Activated B cell treated with CpG ODN at 0.5 μM for 24 hours (primary cell): ENCODE data around the gene IQGAP3. TPM values are rescaled to one million over a fixed set of nuclear protein-coding genes. Genes with fewer than 3 reads are reported as not detected.
A peak's percentile ranks its signal among the peaks of the same experiment; 100 is the strongest.

Experiments used
- ATAC-seq: fragments of 200-7000 bp; cut with Tn5 transposase; one replicate; pipeline ENCODE4 v1.10.0; 2021; ENCODE audit warnings: low read depth, mild to moderate bottlenecking, moderate library complexity
- CTCF ChIA-PET: fragments of 350-600 bp; sonication (Branson Sonifier 250); formaldehyde crosslinking; loops from one replicate; lab custom pipeline; 2021; ENCODE audit warnings: antibody characterized with exemption; lab: Charles Lee
- POLR2A ChIA-PET: fragments of 350-600 bp; sonication (Branson Sonifier 250); formaldehyde crosslinking; loops from one replicate; lab custom pipeline; 2021; ENCODE audit warnings: antibody characterized with exemption; lab: Charles Lee
- DNase-seq: peaks from one replicate; pipeline ENCODE4 v3.0.0; 2022
- H3K27ac Mint-ChIP-seq: one replicate; pipeline ENCODE4 v1.8.0; 2020; ENCODE audit warnings: mixed read lengths
- H3K27me3 Mint-ChIP-seq: one replicate; pipeline ENCODE4 v1.8.0; 2021; ENCODE audit warnings: mixed read lengths
- H3K36me3 Mint-ChIP-seq: one replicate; pipeline ENCODE4 v1.8.0; 2021; ENCODE audit warnings: low read depth, mixed read lengths
- H3K4me1 Mint-ChIP-seq: one replicate; pipeline ENCODE4 v1.8.0; 2021; ENCODE audit warnings: mixed read lengths
- H3K4me3 Mint-ChIP-seq: one replicate; pipeline ENCODE4 v1.8.0; 2020; ENCODE audit warnings: mild to moderate bottlenecking, mixed read lengths
- H3K9me3 Mint-ChIP-seq: one replicate; pipeline ENCODE4 v1.8.0; 2020; ENCODE audit warnings: mixed read lengths
- intact Hi-C: fragments of 100-400 bp; cut with micrococcal nuclease; formaldehyde crosslinking; loops from one replicate; pipeline ENCODE4 v1.15.1; 2024
- total RNA-seq: library from RNA; stranded (reverse); gene quantifications from 2 replicates; pipeline ENCODE4 v1.2.3, GENCODE V29; 2022
- TF ChIP-seq, protein P1 (sequence below): fragments of 200-600 bp; IDR thresholded peaks from one replicate; pipeline ENCODE4 v1.8.0; 2022; ENCODE audit warnings: antibody characterized with exemption, mild to moderate bottlenecking

Gene IQGAP3
- total RNA-seq, 1 donor from 2014 or later: 0.29 TPM

DNA sequence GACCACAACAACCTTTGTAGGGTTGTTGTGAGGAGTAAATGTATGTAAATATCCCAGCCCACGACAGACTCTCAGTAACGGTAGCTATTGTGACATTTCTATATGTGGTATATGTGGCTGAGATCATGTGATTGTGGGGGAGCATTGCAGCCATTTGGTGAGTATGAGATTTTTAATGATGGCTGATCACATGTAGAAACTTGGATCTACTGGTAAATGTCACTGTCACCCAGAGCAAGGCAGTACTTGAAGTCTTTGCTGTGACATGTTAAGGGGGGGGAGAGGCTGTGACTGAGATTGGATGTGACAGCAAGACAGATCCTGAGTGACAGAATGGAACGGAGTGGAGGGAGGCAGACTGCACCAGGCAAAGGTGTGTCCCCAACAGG lies 47.9 kb downstream of the IQGAP3 start:
- ATAC-seq (peak; percentile 20), DNase-seq (no peak)
- TF ChIP-seq, protein P1, sequence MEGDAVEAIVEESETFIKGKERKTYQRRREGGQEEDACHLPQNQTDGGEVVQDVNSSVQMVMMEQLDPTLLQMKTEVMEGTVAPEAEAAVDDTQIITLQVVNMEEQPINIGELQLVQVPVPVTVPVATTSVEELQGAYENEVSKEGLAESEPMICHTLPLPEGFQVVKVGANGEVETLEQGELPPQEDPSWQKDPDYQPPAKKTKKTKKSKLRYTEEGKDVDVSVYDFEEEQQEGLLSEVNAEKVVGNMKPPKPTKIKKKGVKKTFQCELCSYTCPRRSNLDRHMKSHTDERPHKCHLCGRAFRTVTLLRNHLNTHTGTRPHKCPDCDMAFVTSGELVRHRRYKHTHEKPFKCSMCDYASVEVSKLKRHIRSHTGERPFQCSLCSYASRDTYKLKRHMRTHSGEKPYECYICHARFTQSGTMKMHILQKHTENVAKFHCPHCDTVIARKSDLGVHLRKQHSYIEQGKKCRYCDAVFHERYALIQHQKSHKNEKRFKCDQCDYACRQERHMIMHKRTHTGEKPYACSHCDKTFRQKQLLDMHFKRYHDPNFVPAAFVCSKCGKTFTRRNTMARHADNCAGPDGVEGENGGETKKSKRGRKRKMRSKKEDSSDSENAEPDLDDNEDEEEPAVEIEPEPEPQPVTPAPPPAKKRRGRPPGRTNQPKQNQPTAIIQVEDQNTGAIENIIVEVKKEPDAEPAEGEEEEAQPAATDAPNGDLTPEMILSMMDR: no peak
- CTCF ChIA-PET: interaction anchor here (0.7 to 2.6 kb wide), 4 partner anchors 14 to 139 kb away, joined by 3 to 23 read pairs (median 3); no protein-coding TSS in a partner anchor
- intact Hi-C loops: loop anchor here (2.0 kb wide), 1 partner anchor 14 kb away; no protein-coding TSS in a partner anchor
- POLR2A ChIA-PET: interaction anchor here (0.5 to 3.4 kb wide), 12 partner anchors 16 to 99 kb away, joined by 3 to 37 read pairs (median 4); partner anchors contain the start of genes MEF2D and TTC24
- Mint-ChIP-seq H3K36me3 (no peaks in the 10 kb centered on the region), H3K27ac (peak overlapping the region; percentile 67), H3K27me3 (no peaks in the 10 kb centered on the region), H3K9me3 (no peaks in the 10 kb centered on the region), H3K4me3 (peak overlapping the region; percentile 44), H3K4me1 (peaks cover 19% of the 10 kb centered on the region)

DNA sequence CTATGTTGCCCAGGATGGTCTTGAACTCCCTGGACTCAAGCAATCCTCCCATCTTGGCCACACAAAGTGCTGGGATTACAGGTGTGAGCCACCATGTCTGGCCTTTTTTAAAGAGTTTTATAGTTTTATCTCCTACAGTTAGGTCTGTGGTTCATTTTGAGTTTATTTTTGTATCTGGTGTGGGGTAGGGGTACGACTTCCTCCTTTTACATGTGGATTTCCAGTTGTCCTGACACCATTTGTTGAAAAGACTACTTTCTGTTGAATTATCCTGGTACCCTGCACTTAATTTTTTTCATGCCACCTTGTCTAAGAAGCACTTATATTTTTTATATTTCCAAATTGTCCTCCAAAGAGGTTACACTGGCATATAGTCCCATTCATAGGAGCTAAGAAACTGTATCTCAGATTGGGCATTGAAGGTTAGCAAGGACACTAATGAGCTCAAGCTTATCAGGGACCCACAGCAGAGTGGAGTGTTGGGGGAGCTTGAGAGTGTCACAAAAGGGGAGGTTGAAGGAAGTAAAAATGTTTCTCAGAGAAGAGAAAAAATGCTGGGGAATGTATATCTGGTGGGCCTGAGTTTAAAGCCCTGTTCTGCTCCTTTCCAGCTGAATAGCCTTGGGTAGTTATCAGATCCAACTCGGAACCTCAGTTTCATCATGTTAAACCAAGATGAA lies 48.4 kb downstream of the IQGAP3 start:
- ATAC-seq: no peak
- POLR2A ChIA-PET: interaction anchor here (0.5 to 3.4 kb wide), 10 partner anchors 17 to 99 kb away, joined by 3 to 37 read pairs (median 5); partner anchors contain the start of genes MEF2D and TTC24
- Mint-ChIP-seq H3K9me3 (no peaks in the 10 kb centered on the region), H3K36me3 (no peaks in the 10 kb centered on the region), H3K4me1 (peaks cover 19% of the 10 kb centered on the region), H3K27me3 (no peaks in the 10 kb centered on the region), H3K4me3 (peak overlapping the region; percentile 44), H3K27ac (peak overlapping the region; percentile 67)
- DNase-seq: no peak
- CTCF ChIA-PET: interaction anchor here (0.7 to 2.6 kb wide), 3 partner anchors 14 to 43 kb away, joined by 3 to 23 read pairs (median 3); no protein-coding TSS in a partner anchor
- TF ChIP-seq, protein P1: no peak
- intact Hi-C loops: loop anchor here (2.0 kb wide), 1 partner anchor 13 kb away; no protein-coding TSS in a partner anchor

DNA sequence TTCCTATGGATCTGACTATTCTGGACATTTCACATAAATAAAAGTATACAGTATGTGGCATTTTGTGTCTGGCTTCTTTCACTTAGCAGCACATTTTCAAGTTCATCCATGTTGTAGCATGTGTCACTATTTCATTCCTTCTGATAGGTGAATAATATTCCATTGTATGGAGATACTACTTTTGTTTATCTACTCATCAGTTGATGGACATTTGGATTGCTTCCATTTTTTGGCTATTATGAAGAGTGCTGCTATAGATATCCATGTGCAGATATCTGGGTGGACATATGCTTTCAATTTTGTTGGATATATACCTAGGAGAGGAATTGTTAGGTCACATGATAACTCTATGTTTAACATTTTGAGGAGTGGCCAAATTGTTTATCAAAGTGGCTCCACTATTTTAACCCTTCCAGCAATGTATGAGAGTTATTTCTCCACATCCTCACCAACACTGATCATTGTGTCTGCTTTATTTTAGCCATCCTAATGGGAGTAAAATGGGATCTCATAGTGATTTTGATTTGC lies 49.9 kb downstream of the IQGAP3 start:
- Mint-ChIP-seq H3K27ac (no peak overlapping the region), H3K4me3 (no peak overlapping the region), H3K36me3 (no peaks in the 10 kb centered on the region), H3K9me3 (no peaks in the 10 kb centered on the region), H3K4me1 (peaks cover 19% of the 10 kb centered on the region), H3K27me3 (no peaks in the 10 kb centered on the region)
- ATAC-seq (no peak), DNase-seq (no peak)
- intact Hi-C loops: no loop called here
- ChIA-PET CTCF (no interaction called here), POLR2A (interaction anchor here (2.1 kb wide), 1 partner anchor 22 kb away, joined by 6 read pairs; the partner anchor contains the start of gene MEF2D)
- TF ChIP-seq, protein P1: no peak

DNA sequence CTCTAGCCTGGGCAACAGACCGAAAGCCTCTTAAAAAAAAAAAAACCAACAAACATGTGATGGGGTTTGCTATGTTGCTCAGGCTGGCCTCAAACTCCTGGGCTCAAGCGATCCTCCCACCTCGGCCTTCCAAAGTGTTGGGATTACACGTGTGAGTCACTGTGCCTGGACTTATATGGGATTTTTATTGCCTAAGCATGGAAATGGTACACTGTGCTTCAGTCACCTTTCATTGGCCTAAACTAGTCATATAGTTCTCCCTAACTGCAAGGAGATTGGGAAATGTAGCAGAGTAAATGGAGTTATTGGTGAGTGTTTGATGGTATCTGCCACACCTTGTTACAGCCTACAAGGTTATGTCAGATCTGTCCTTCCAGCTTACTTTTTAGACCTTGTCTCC lies 54.6 kb downstream of the IQGAP3 start:
- DNase-seq: no peak
- H3K27me3 Mint-ChIP-seq: no peaks in the 10 kb centered on the region
- no peaks in the 10 kb centered on the region for H3K4me1 Mint-ChIP-seq
- ChIA-PET CTCF (no interaction called here), POLR2A (interaction anchor here (0.8 kb wide), 1 partner anchor 50 kb away, joined by 3 read pairs; no protein-coding TSS in a partner anchor)
- H3K4me3 Mint-ChIP-seq: no peak overlapping the region
- H3K36me3 Mint-ChIP-seq: no peaks in the 10 kb centered on the region
- no peak for ATAC-seq
- intact Hi-C loops: no loop called here
- no peaks in the 10 kb centered on the region for H3K9me3 Mint-ChIP-seq
- TF ChIP-seq, protein P1: no peak
- H3K27ac Mint-ChIP-seq: no peak overlapping the region

DNA sequence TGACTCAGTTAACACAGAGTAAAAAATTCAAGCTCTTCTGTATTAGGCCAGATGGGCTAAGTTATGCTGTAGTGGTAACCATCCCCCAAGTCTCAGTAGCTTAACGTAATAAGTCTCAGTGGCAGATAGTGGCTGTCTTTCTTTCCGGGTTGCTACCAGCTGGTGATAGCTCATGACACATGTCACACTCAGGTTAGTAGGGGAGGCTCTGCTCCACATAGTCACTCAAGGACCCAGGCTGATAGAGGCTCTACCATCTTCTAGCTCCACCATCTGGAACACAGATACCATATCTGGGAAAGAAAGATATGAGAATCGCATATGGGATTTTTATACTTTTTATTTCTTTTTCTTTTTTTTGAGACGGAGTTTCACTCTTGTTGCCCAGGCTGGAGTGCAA lies 55.5 kb downstream of the IQGAP3 start:
- Mint-ChIP-seq H3K27ac (no peak overlapping the region), H3K36me3 (no peaks in the 10 kb centered on the region), H3K4me1 (peaks cover under 1% of the 10 kb centered on the region), H3K27me3 (no peaks in the 10 kb centered on the region), H3K4me3 (no peak overlapping the region), H3K9me3 (no peaks in the 10 kb centered on the region)
- POLR2A ChIA-PET: interaction anchor here (1.0 to 2.2 kb wide), 3 partner anchors 9 to 16 kb away, joined by 3 to 7 read pairs (median 5); partner anchors contain the start of gene MEF2D
- CTCF ChIA-PET: interaction anchor here (1.0 kb wide), 1 partner anchor 16 kb away, joined by 4 read pairs; no protein-coding TSS in a partner anchor
- TF ChIP-seq, protein P1: no peak
- DNase-seq: no peak
- intact Hi-C loops: no loop called here
- no peak for ATAC-seq
